Measurements from ENCODE around the gene PSTPIP2. TPM values are rescaled to one million over a fixed set of nuclear protein-coding genes. Genes with fewer than 3 reads are reported as not detected.

PSTPIP2 gene
- total RNA-seq, 1 donor from 2014 or later: 6.2 TPM

DNA sequence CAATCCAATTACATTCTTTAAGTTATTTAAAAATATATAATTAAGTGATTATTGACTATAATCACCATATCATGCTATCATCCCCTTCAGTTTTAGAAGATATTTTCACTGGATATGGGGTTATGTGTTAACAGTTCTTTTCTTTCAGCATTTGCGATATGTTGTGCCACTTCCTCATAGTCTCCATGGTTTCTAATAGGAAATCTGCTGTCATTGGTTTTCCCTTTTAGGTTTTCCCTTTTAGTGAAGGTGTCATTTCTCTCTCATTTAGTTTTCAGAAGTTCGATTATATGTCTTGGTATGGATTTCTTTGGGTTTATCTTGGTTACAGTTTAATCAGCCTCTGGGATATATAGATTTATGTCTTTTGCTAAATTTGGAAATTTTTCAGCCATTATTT is 70.2 kb downstream of the PSTPIP2 start:
- H3K4me3 Mint-ChIP-seq: no peak overlapping the region
- no peak overlapping the region for H3K9ac ChIP-seq
- H3K36me3 Mint-ChIP-seq: peaks cover 4% of the 10 kb centered on the region
- H3K79me2 ChIP-seq (ENCODE audit: low read depth): no peaks in the 10 kb centered on the region
- no peak overlapping the region for H3K4me3 ChIP-seq
- DNase-seq (ENCODE audit: low spot score): no peak
- TF ChIP-seq CTCF (IDR thresholded peaks at IDR 0.05) (no peak), EZH2 (IDR thresholded peaks at IDR 0.05) (no peak)
- H4K20me1 ChIP-seq (ENCODE audit: low read depth): no peaks in the 10 kb centered on the region
- H3K9me3 Mint-ChIP-seq: peaks cover 7% of the 10 kb centered on the region
- H3K27me3 Mint-ChIP-seq (ENCODE audit: insufficient read depth, low read depth): no peaks in the 10 kb centered on the region
- H3K27me3 ChIP-seq: no peaks in the 10 kb centered on the region
- H3K27ac ChIP-seq: no peak overlapping the region
- H2AFZ ChIP-seq (replicated peaks): no peak overlapping the region
- peaks cover 2% of the 10 kb centered on the region for H3K36me3 ChIP-seq
- no peaks in the 10 kb centered on the region for H3F3A ChIP-seq (ENCODE audit: low read depth)
- no peak overlapping the region for H3K27ac Mint-ChIP-seq
- H3K4me1 Mint-ChIP-seq: no peaks in the 10 kb centered on the region
- no peak overlapping the region for H3K4me2 ChIP-seq
- no peaks in the 10 kb centered on the region for H3K9me3 ChIP-seq (ENCODE audit: low read depth)
- H3K4me1 ChIP-seq: no peaks in the 10 kb centered on the region

DNA sequence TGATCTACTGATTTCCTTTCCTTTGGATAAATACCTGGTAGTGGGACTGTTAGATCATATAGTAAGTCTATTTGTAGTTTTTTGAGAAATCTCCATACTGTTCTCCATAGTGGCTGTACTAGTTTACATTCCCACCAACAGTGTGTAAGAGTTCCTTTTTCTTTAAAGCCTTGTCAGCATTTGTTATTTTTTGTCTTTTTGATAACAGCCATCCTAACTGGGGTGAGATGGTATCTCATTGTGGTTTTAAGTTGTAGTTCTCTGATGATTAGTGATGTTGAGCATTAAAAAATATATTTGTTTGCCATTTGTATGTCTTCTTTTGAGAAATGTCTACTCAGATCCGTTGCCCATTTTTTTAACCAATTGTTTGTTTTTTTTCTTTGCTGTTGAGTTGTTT is 71.0 kb downstream of the PSTPIP2 start:
- H2AFZ ChIP-seq (replicated peaks): no peak overlapping the region
- no peaks in the 10 kb centered on the region for H3K4me1 ChIP-seq
- H3K9ac ChIP-seq: no peak overlapping the region
- Mint-ChIP-seq H3K27ac (no peak overlapping the region), H3K4me3 (no peak overlapping the region), H3K27me3 (ENCODE audit: insufficient read depth, low read depth) (no peaks in the 10 kb centered on the region), H3K36me3 (peaks cover 4% of the 10 kb centered on the region), H3K9me3 (peaks cover 7% of the 10 kb centered on the region), H3K4me1 (no peaks in the 10 kb centered on the region)
- TF ChIP-seq EZH2 (IDR thresholded peaks at IDR 0.05): no peak
- no peak for TF ChIP-seq EZH2phosphoT487 (IDR thresholded peaks at IDR 0.05)
- no peak for TF ChIP-seq CTCF (IDR thresholded peaks at IDR 0.05)
- peaks cover 2% of the 10 kb centered on the region for H3K36me3 ChIP-seq
- no peaks in the 10 kb centered on the region for H3K9me3 ChIP-seq (ENCODE audit: low read depth)
- no peaks in the 10 kb centered on the region for H3K79me2 ChIP-seq (ENCODE audit: low read depth)
- no peak for DNase-seq (ENCODE audit: low spot score)
- no peaks in the 10 kb centered on the region for H3K27me3 ChIP-seq
- H3K4me3 ChIP-seq: no peak overlapping the region
- H3K27ac ChIP-seq: no peak overlapping the region
- no peaks in the 10 kb centered on the region for H3F3A ChIP-seq (ENCODE audit: low read depth)
- H4K20me1 ChIP-seq (ENCODE audit: low read depth): no peaks in the 10 kb centered on the region
- no peak overlapping the region for H3K4me2 ChIP-seq

GRCh38 chr18:45999536-45999935 is 72.5 kb downstream of the PSTPIP2 start:
- no peaks in the 10 kb centered on the region for H3K9me3 ChIP-seq (ENCODE audit: low read depth)
- no peaks in the 10 kb centered on the region for H3K27me3 ChIP-seq
- H3K4me2 ChIP-seq: no peak overlapping the region
- H2AFZ ChIP-seq (replicated peaks): no peak overlapping the region
- no peak overlapping the region for H3K9ac ChIP-seq
- H3K79me2 ChIP-seq (ENCODE audit: low read depth): no peaks in the 10 kb centered on the region
- peaks cover 4% of the 10 kb centered on the region for H3K36me3 Mint-ChIP-seq
- H3K27ac ChIP-seq: no peak overlapping the region
- H3K4me1 Mint-ChIP-seq: no peaks in the 10 kb centered on the region
- no peaks in the 10 kb centered on the region for H3F3A ChIP-seq (ENCODE audit: low read depth)
- no peak overlapping the region for H3K27ac Mint-ChIP-seq
- H3K27me3 Mint-ChIP-seq (ENCODE audit: insufficient read depth, low read depth): no peaks in the 10 kb centered on the region
- H3K9me3 Mint-ChIP-seq: peaks cover 7% of the 10 kb centered on the region
- no peaks in the 10 kb centered on the region for H3K4me1 ChIP-seq
- TF ChIP-seq CTCF (IDR thresholded peaks at IDR 0.05) (no peak), EZH2phosphoT487 (IDR thresholded peaks at IDR 0.05) (no peak), EZH2 (IDR thresholded peaks at IDR 0.05) (no peak)
- peaks cover 2% of the 10 kb centered on the region for H3K36me3 ChIP-seq
- no peak for DNase-seq (ENCODE audit: low spot score)
- no peaks in the 10 kb centered on the region for H4K20me1 ChIP-seq (ENCODE audit: low read depth)
- H3K4me3 Mint-ChIP-seq: no peak overlapping the region
- no peak overlapping the region for H3K4me3 ChIP-seq

DNA sequence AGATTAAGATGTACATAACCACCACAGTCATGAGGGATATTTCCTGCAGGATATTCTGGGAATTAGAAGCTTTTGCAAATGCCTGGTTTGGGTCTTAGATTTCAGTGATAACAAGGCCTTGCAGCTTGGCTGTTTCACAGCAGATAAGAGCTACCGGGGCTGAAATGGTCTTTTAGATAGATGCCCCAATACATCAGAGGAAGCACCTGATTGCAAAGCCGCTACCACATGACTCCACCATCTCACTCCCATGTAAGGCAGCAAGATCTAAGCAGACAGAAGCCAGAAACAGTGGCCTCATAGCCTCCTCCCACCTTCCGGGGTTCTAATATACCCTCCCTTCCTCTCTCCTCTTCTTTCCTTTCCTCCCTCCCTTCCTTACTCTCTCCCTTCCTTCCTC is 73.8 kb downstream of the PSTPIP2 start:
- Mint-ChIP-seq H3K4me3 (no peak overlapping the region), H3K4me1 (no peaks in the 10 kb centered on the region), H3K27ac (no peak overlapping the region), H3K9me3 (peaks cover 7% of the 10 kb centered on the region), H3K36me3 (peaks cover 4% of the 10 kb centered on the region), H3K27me3 (ENCODE audit: insufficient read depth, low read depth) (no peaks in the 10 kb centered on the region)
- no peaks in the 10 kb centered on the region for H3F3A ChIP-seq (ENCODE audit: low read depth)
- no peak overlapping the region for H3K27ac ChIP-seq
- no peaks in the 10 kb centered on the region for H3K27me3 ChIP-seq
- H3K4me1 ChIP-seq: no peaks in the 10 kb centered on the region
- H3K4me3 ChIP-seq: no peak overlapping the region
- H3K4me2 ChIP-seq: no peak overlapping the region
- no peaks in the 10 kb centered on the region for H4K20me1 ChIP-seq (ENCODE audit: low read depth)
- no peak for DNase-seq (ENCODE audit: low spot score)
- no peaks in the 10 kb centered on the region for H3K9me3 ChIP-seq (ENCODE audit: low read depth)
- no peak overlapping the region for H3K9ac ChIP-seq
- no peaks in the 10 kb centered on the region for H3K79me2 ChIP-seq (ENCODE audit: low read depth)
- peaks cover 2% of the 10 kb centered on the region for H3K36me3 ChIP-seq
- no peak for TF ChIP-seq EZH2phosphoT487 (IDR thresholded peaks at IDR 0.05)
- no peak for TF ChIP-seq CTCF (IDR thresholded peaks at IDR 0.05)
- TF ChIP-seq EZH2 (IDR thresholded peaks at IDR 0.05): no peak
- H2AFZ ChIP-seq (replicated peaks): no peak overlapping the region
